PFSK-1 (cell line): ENCODE data around the gene HACL1.

Experiments used
- FOXP2 ChIP-seq: optimal IDR thresholded peaks from 2 replicates; pipeline ENCODE3; 2011; ENCODE audit warnings: borderline replicate concordance, control low read depth, inconsistent platforms; ENCODE audit not compliant: insufficient read depth; ENCODE audit errors: extremely low read length, extremely low read depth
- POLR2AphosphoS5 ChIP-seq: IDR thresholded peaks from 2 replicates; pipeline ENCODE4 v1.6.1; 2012; ENCODE audit warnings: low read depth, mild to moderate bottlenecking, control low read depth, low read length, moderate library complexity
- REST ChIP-seq, 2 experiments: IDR thresholded peaks; 2 replicates each; pipeline versions ENCODE4 v1.6.1 to v1.8.0; 2011 to 2012; ENCODE audit warnings: low read depth in 2 of 2, low read length in 2 of 2, control low read depth in 1 of 2, inconsistent platforms in 1 of 2, mild to moderate bottlenecking in 1 of 2, moderate library complexity in 1 of 2; ENCODE audit not compliant: insufficient read depth in 1 of 2
- SIN3A ChIP-seq: IDR thresholded peaks from 2 replicates; pipeline ENCODE4 v1.6.1; 2012; ENCODE audit warnings: mild to moderate bottlenecking, low read length, moderate library complexity, borderline replicate concordance; ENCODE audit not compliant: insufficient read depth
- TAF1 ChIP-seq: IDR thresholded peaks from 2 replicates; pipeline ENCODE4 v1.6.1; 2012; ENCODE audit warnings: low read length, control low read depth, borderline replicate concordance; ENCODE audit not compliant: insufficient read depth

The HACL1 gene

GRCh38 chr3:15616053-15616452 lies 14.7 kb upstream of the HACL1 start:
- no peak for TF ChIP-seq FOXP2
- no peak for TF ChIP-seq SIN3A
- no peak for TF ChIP-seq POLR2AphosphoS5
- no peak for TF ChIP-seq REST (IDR thresholded peaks at IDR 0.05; ENCODE audit: insufficient read depth in 1 of 2, low read depth in 2 of 2, low read length in 2 of 2)
- TF ChIP-seq TAF1 = no peak

- TF ChIP-seq TAF1 = no peak
- no peak for TF ChIP-seq REST (IDR thresholded peaks at IDR 0.05; ENCODE audit: insufficient read depth in 1 of 2, low read depth in 2 of 2, low read length in 2 of 2)
- TF ChIP-seq SIN3A = no peak
- TF ChIP-seq FOXP2 = no peak
- no peak for TF ChIP-seq POLR2AphosphoS5
Measured at GRCh38 chr3:15614958-15615357, 13.6 kb upstream of the HACL1 start.

- no peak for TF ChIP-seq POLR2AphosphoS5
- TF ChIP-seq FOXP2 = no peak
- TF ChIP-seq SIN3A = no peak
- no peak for TF ChIP-seq REST (IDR thresholded peaks at IDR 0.05; ENCODE audit: insufficient read depth in 1 of 2, low read depth in 2 of 2, low read length in 2 of 2)
- no peak for TF ChIP-seq TAF1
Measured at GRCh38 chr3:15612001-15612400, 10.6 kb upstream of the HACL1 start.

GRCh38 chr3:15611018-15611417 lies 9.6 kb upstream of the HACL1 start:
- TF ChIP-seq REST (IDR thresholded peaks at IDR 0.05; ENCODE audit: insufficient read depth in 1 of 2, low read depth in 2 of 2, low read length in 2 of 2) (no peak), TAF1 (no peak), FOXP2 (no peak), SIN3A (no peak), POLR2AphosphoS5 (no peak)

GRCh38 chr3:15610082-15610759 lies 8.9 kb upstream of the HACL1 start:
- TF ChIP-seq SIN3A (no peak), TAF1 (no peak), REST (IDR thresholded peaks at IDR 0.05; ENCODE audit: insufficient read depth in 1 of 2, low read depth in 2 of 2, low read length in 2 of 2) (no peak), POLR2AphosphoS5 (no peak), FOXP2 (no peak)
